ENCODE data around the gene TSKS.

GRCh38 chr19:49807904-49808675 lies 45.0 kb upstream of the TSKS start:
- TF ChIP-seq CTCF (IDR thresholded peaks at IDR 0.05; ENCODE audit: low read depth, low read length) (no peak), EZH2phosphoT487 (IDR thresholded peaks at IDR 0.05; ENCODE audit: low read depth) (no peak)

Data from OCI-LY3 (cell line).